Erythroblast (primary cell): Measurements from ENCODE around the gene G6PD.

Source experiments
- GATA1 ChIP-seq: IDR thresholded peaks from 2 replicates; pipeline ENCODE4 v1.6.1; 2011; ENCODE audit warnings: low read depth, mild to moderate bottlenecking, control low read depth, low read length, moderate library complexity
- POLR2A ChIP-seq: IDR thresholded peaks from 2 replicates; pipeline ENCODE4 v1.6.1; 2011; ENCODE audit warnings: mild to moderate bottlenecking, low read length

- TF ChIP-seq POLR2A, result no peak
- no peak for TF ChIP-seq GATA1
Measured at GRCh38 chrX:154512879-154513553, 33.6 kb downstream of the G6PD start.
